Vagina (tissue), 2 donors: ENCODE results near the gene CTSE. TPM values are rescaled to one million over a fixed set of nuclear protein-coding genes. Genes with fewer than 3 reads are reported as not detected.

Experiments
- DNase-seq, 2 donors: peaks; one replicate each; pipeline ENCODE4 v3.0.0-alpha.2; 2017; ENCODE audit errors: extremely low spot score in 2 of 2
- H3K27ac ChIP-seq: fragments of 200-600 bp; sonication (generic); one replicate; pipeline ENCODE4 v1.5.1; 2019
- H3K27me3 ChIP-seq: fragments of 200-600 bp; sonication (generic); one replicate; pipeline ENCODE4 v1.5.1; 2019
- H3K36me3 ChIP-seq, 2 donors: fragments of 200-600 bp; sonication (generic); one replicate each; pipeline ENCODE4 v1.5.1; 2017 to 2019
- H3K4me1 ChIP-seq: fragments of 200-600 bp; sonication (generic); one replicate; pipeline ENCODE4 v1.5.1; 2019
- H3K4me3 ChIP-seq, 2 donors: fragments of 200-600 bp; sonication (generic); 1 replicate in 1 of 2; 2 replicates in 1 of 2; pipeline ENCODE4 v1.5.1; 2016 to 2019
- H3K9me3 ChIP-seq: fragments of 200-600 bp; sonication (generic); one replicate; pipeline ENCODE4 v1.5.1; 2019
- POLR2A ChIP-seq, 2 donors: fragments of 450-650 bp; IDR thresholded peaks; one replicate each; pipeline ENCODE4 v1.6.1; 2017; ENCODE audit warnings: antibody characterized with exemption in 2 of 2, mild to moderate bottlenecking in 2 of 2, moderate library complexity in 2 of 2
- POLR2AphosphoS5 ChIP-seq, 2 donors: sonication (generic); formaldehyde crosslinking; IDR thresholded peaks; one replicate each; pipeline ENCODE4 v1.9.0; 2017; ENCODE audit warnings: antibody characterized with exemption in 2 of 2, mild to moderate bottlenecking in 2 of 2, low read depth in 1 of 2; ENCODE audit not compliant: insufficient read depth in 1 of 2
- intact Hi-C: fragments of 100-400 bp; cut with DNase I; formaldehyde crosslinking; loops from one replicate; pipeline ENCODE4 v1.15.1; 2023
- total RNA-seq: library from RNA; depleted of rRNA; stranded (reverse); fragments of >200 nt; gene quantifications from one replicate; pipeline ENCODE4 v1.2.3, GENCODE V29; 2016
- TF ChIP-seq, protein P1 (sequence below), 3 experiments: fragments of 450-650 bp in 2 of 3; fragments of 200-600 bp in 1 of 3; sonication (generic) in 1 of 3; IDR thresholded peaks; one replicate each; pipeline ENCODE4 v1.5.1; 2017 to 2019; ENCODE audit warnings: antibody characterized with exemption in 3 of 3, mild to moderate bottlenecking in 2 of 3, moderate library complexity in 2 of 3

CTSE gene
- total RNA-seq, 1 donor from 2014 or later, result not detected

GRCh38 chr1:206020393-206021007, 3.2 kb downstream of the CTSE start:
- no peaks in the 10 kb centered on the region for H3K36me3 ChIP-seq
- H3K4me3 ChIP-seq, result no peak overlapping the region
- H3K9me3 ChIP-seq, result no peaks in the 10 kb centered on the region
- H3K27ac ChIP-seq, result no peak overlapping the region
- H3K4me1 ChIP-seq, result no peaks in the 10 kb centered on the region
- DNase-seq, result no peak
- no peaks in the 10 kb centered on the region for H3K27me3 ChIP-seq
- intact Hi-C loops, result loop anchor here (10.0 kb wide), 1 partner anchor 1586 kb away; no protein-coding TSS in a partner anchor
- TF ChIP-seq POLR2AphosphoS5 (IDR thresholded peaks at IDR 0.05; ENCODE audit: insufficient read depth in 1 of 2, low read depth in 1 of 2) (no peak), POLR2A (IDR thresholded peaks at IDR 0.05) (no peak)
- TF ChIP-seq, protein P1, sequence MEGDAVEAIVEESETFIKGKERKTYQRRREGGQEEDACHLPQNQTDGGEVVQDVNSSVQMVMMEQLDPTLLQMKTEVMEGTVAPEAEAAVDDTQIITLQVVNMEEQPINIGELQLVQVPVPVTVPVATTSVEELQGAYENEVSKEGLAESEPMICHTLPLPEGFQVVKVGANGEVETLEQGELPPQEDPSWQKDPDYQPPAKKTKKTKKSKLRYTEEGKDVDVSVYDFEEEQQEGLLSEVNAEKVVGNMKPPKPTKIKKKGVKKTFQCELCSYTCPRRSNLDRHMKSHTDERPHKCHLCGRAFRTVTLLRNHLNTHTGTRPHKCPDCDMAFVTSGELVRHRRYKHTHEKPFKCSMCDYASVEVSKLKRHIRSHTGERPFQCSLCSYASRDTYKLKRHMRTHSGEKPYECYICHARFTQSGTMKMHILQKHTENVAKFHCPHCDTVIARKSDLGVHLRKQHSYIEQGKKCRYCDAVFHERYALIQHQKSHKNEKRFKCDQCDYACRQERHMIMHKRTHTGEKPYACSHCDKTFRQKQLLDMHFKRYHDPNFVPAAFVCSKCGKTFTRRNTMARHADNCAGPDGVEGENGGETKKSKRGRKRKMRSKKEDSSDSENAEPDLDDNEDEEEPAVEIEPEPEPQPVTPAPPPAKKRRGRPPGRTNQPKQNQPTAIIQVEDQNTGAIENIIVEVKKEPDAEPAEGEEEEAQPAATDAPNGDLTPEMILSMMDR (IDR thresholded peaks at IDR 0.05), result no peak

- Histone ChIP-seq H3K27ac (no peak overlapping the region), H3K36me3 (no peaks in the 10 kb centered on the region), H3K9me3 (no peaks in the 10 kb centered on the region), H3K27me3 (no peaks in the 10 kb centered on the region), H3K4me1 (no peaks in the 10 kb centered on the region), H3K4me3 (no peak overlapping the region)
- DNase-seq, result no peak
- intact Hi-C loops, result no loop called here
- no peak for TF ChIP-seq POLR2AphosphoS5 (IDR thresholded peaks at IDR 0.05; ENCODE audit: insufficient read depth in 1 of 2, low read depth in 1 of 2)
- TF ChIP-seq, protein P1 (IDR thresholded peaks at IDR 0.05), result no peak
- no peak for TF ChIP-seq POLR2A (IDR thresholded peaks at IDR 0.05)
These were observed 8.6 kb downstream of the CTSE start for GRCh38 chr1:206015071-206015470.

DNA sequence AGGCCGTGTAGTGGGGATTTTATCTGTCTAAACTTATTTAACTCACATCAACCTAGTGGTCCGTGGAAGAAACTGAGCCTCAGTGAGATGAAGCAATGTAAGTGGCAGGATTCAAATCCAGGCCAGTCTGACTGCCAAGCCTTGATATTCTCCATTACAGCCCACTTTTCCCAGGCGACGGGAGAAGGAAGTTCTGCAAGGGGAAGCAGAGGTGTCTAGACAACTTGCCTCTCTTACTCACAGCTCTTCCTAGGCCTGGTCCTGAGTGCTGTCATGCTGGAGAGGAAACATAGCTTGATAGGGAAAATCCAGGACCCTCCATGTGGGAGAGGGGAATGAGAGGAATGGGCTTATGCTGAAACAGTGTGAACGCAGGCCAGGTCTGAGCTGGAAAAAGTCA, 9.1 kb downstream of the CTSE start:
- no peak overlapping the region for H3K27ac ChIP-seq
- H3K4me1 ChIP-seq, result no peaks in the 10 kb centered on the region
- no peak for DNase-seq
- intact Hi-C loops, result no loop called here
- H3K36me3 ChIP-seq, result no peaks in the 10 kb centered on the region
- no peak for TF ChIP-seq POLR2A (IDR thresholded peaks at IDR 0.05)
- no peak for TF ChIP-seq POLR2AphosphoS5 (IDR thresholded peaks at IDR 0.05; ENCODE audit: insufficient read depth in 1 of 2, low read depth in 1 of 2)
- TF ChIP-seq, protein P1 (IDR thresholded peaks at IDR 0.05), result no peak
- H3K4me3 ChIP-seq, result no peak overlapping the region
- H3K9me3 ChIP-seq, result no peaks in the 10 kb centered on the region
- H3K27me3 ChIP-seq, result no peaks in the 10 kb centered on the region

- Histone ChIP-seq H3K4me3 (no peak overlapping the region), H3K27ac (no peak overlapping the region), H3K27me3 (no peaks in the 10 kb centered on the region), H3K9me3 (no peaks in the 10 kb centered on the region), H3K36me3 (no peaks in the 10 kb centered on the region), H3K4me1 (no peaks in the 10 kb centered on the region)
- no peak for DNase-seq
- intact Hi-C loops, result no loop called here
- TF ChIP-seq, protein P1 (IDR thresholded peaks at IDR 0.05), result no peak
- no peak for TF ChIP-seq POLR2AphosphoS5 (IDR thresholded peaks at IDR 0.05; ENCODE audit: insufficient read depth in 1 of 2, low read depth in 1 of 2)
- no peak for TF ChIP-seq POLR2A (IDR thresholded peaks at IDR 0.05)
These were observed 10.5 kb downstream of the CTSE start for GRCh38 chr1:206013026-206013795.
